H1 (cell line): ENCODE measurements around the gene TCIRG1. TPM values are rescaled to one million over a fixed set of nuclear protein-coding genes. Genes with fewer than 3 reads are reported as not detected.

Experiments
- CTCF ChIA-PET: fragments of 300-600 bp; sonication (Branson Sonifier 250); formaldehyde crosslinking; loops from one replicate; lab custom pipeline; 2021; ENCODE audit not compliant: partially characterized antibody; lab: Charles Lee
- POLR2A ChIA-PET: fragments of 300-600 bp; sonication (Branson Sonifier 250); formaldehyde crosslinking; loops from one replicate; lab custom pipeline; 2021; ENCODE audit warnings: inconsistent platforms; ENCODE audit not compliant: partially characterized antibody; lab: Charles Lee
- DNase-seq, 2 experiments: peaks; one replicate each; pipeline versions ENCODE4 v3.0.0 to v3.0.0-alpha.2; 2010 to 2022; ENCODE audit warnings: low spot score in 2 of 2, low read depth in 1 of 2, mixed read lengths in 1 of 2
- FAIRE-seq: peaks from 2 replicates; lab custom pipeline; 2011; peaks lifted over from hg19 to GRCh38; lab: Jason Lieb, UNC
- H2AFZ ChIP-seq: 2 replicates; pipeline ENCODE4 v1.8.1; 2012; ENCODE audit warnings: low read length, inconsistent platforms
- H2AK5ac ChIP-seq: 2 replicates; pipeline ENCODE4 v1.6.1; 2013; ENCODE audit warnings: low read depth, low read length
- H2BK120ac ChIP-seq: replicated peaks from 2 replicates; pipeline ENCODE3; 2013; ENCODE audit warnings: low read depth, low read length, inconsistent platforms
- H2BK12ac ChIP-seq: 2 replicates; pipeline ENCODE4 v1.6.1; 2013; ENCODE audit warnings: low read depth, low read length
- H2BK15ac ChIP-seq: 2 replicates; pipeline ENCODE4 v1.6.1; 2013; ENCODE audit warnings: low read length
- H2BK20ac ChIP-seq: 2 replicates; pipeline ENCODE4 v1.6.1; 2013; ENCODE audit warnings: low read length
- H2BK5ac ChIP-seq: 2 replicates; pipeline ENCODE4 v1.6.1; 2013; ENCODE audit warnings: low read depth, low read length
- H3K14ac ChIP-seq: 2 replicates; pipeline ENCODE4 v1.6.1; 2013; ENCODE audit warnings: inconsistent platforms; ENCODE audit not compliant: insufficient read length
- H3K18ac ChIP-seq: 2 replicates; pipeline ENCODE4 v1.6.1; 2013; ENCODE audit warnings: low read length; ENCODE audit errors: extremely low read depth
- H3K23ac ChIP-seq: 2 replicates; pipeline ENCODE4 v1.6.1; 2013; ENCODE audit warnings: inconsistent platforms; ENCODE audit not compliant: insufficient read length
- H3K23me2 ChIP-seq: 2 replicates; pipeline ENCODE4 v1.6.1; 2013; ENCODE audit warnings: low read depth, low read length
- H3K27ac ChIP-seq: 2 replicates; pipeline ENCODE4 v1.6.1; 2011; ENCODE audit warnings: low read depth, low read length, inconsistent platforms
- H3K27me3 ChIP-seq, 4 experiments: replicated peaks in 1 of 4; 1 replicate in 1 of 4; 2 replicates in 3 of 4; pipeline versions ENCODE4 v1.6.1 to v1.8.1; 2011 to 2013; ENCODE audit warnings: low read length in 3 of 4, mild to moderate bottlenecking in 3 of 4, inconsistent platforms in 2 of 4, mixed read lengths in 2 of 4, moderate library complexity in 1 of 4; ENCODE audit not compliant: control insufficient read depth in 3 of 4, insufficient read depth in 3 of 4; ENCODE audit errors: extremely low read depth in 1 of 4
- H3K36me3 ChIP-seq, 4 experiments: 2 replicates each; pipeline versions ENCODE4 v1.6.1 to v1.8.1; 2011 to 2013; ENCODE audit warnings: mild to moderate bottlenecking in 4 of 4, low read length in 3 of 4, moderate library complexity in 2 of 4, control low read depth in 1 of 4, inconsistent platforms in 1 of 4; ENCODE audit not compliant: insufficient read depth in 4 of 4, control insufficient read depth in 2 of 4
- H3K4ac ChIP-seq: replicated peaks from 2 replicates; pipeline ENCODE3; 2013; ENCODE audit warnings: low read length, low read depth, mixed read lengths, inconsistent platforms; ENCODE audit not compliant: insufficient read length
- H3K4me1 ChIP-seq, 4 experiments: replicated peaks in 1 of 4; 1 replicate in 1 of 4; 2 replicates in 3 of 4; pipeline versions ENCODE4 v1.6.1 to v1.8.1; 2011 to 2013; ENCODE audit warnings: low read length in 3 of 4, inconsistent platforms in 2 of 4, mixed read lengths in 1 of 4; ENCODE audit not compliant: insufficient read depth in 4 of 4, control insufficient read depth in 3 of 4
- H3K4me2 ChIP-seq, 2 experiments: 2 replicates each; pipeline versions ENCODE4 v1.6.1 to v1.8.1; 2011 to 2013; ENCODE audit warnings: low read depth in 2 of 2, low read length in 2 of 2, control low read depth in 1 of 2, inconsistent platforms in 1 of 2, mild to moderate bottlenecking in 1 of 2; ENCODE audit not compliant: insufficient read depth in 1 of 2
- H3K4me3 ChIP-seq, 4 experiments: fragments of 200-600, 300-600 bp in 1 of 4; sonication (generic), shearing (Covaris generic), sonication (Bioruptor Twin) in 1 of 4; 2 replicates each; pipeline versions ENCODE4 v1.5.1 to v1.8.1; 2011 to 2016; ENCODE audit warnings: low read length in 4 of 4, low read depth in 3 of 4, control low read depth in 2 of 4, inconsistent platforms in 2 of 4, mild to moderate bottlenecking in 2 of 4, mixed read lengths in 1 of 4, moderate library complexity in 1 of 4; ENCODE audit not compliant: insufficient read depth in 2 of 4; ENCODE audit errors: extremely low read depth in 1 of 4
- H3K56ac ChIP-seq: replicated peaks from 2 replicates; pipeline ENCODE3; 2013; ENCODE audit warnings: low read depth, mild to moderate bottlenecking, mixed read lengths, low read length, inconsistent platforms; ENCODE audit not compliant: insufficient read length
- H3K79me1 ChIP-seq: 2 replicates; pipeline ENCODE4 v1.6.1; 2013; ENCODE audit warnings: low read depth, low read length, control low read depth
- H3K79me2 ChIP-seq, 2 experiments: 2 replicates each; pipeline versions ENCODE4 v1.6.1 to v1.8.1; 2012 to 2013; ENCODE audit warnings: low read length in 2 of 2, mild to moderate bottlenecking in 2 of 2, inconsistent platforms in 1 of 2; ENCODE audit not compliant: insufficient read depth in 2 of 2, control insufficient read depth in 1 of 2
- H3K9ac ChIP-seq, 4 experiments: replicated peaks in 1 of 4; 1 replicate in 1 of 4; 2 replicates in 3 of 4; pipeline versions ENCODE4 v1.6.1 to v1.8.1; 2011 to 2013; ENCODE audit warnings: low read depth in 3 of 4, low read length in 3 of 4, control low read depth in 2 of 4, mild to moderate bottlenecking in 2 of 4, moderate library complexity in 2 of 4, inconsistent platforms in 1 of 4; ENCODE audit errors: extremely low read depth in 1 of 4
- H3K9me3 ChIP-seq, 2 experiments: 2 replicates each; pipeline versions ENCODE4 v1.6.1 to v1.8.1; 2012 to 2013; ENCODE audit warnings: mild to moderate bottlenecking in 2 of 2, moderate library complexity in 2 of 2, control low read depth in 1 of 2, inconsistent platforms in 1 of 2, low read depth in 1 of 2, low read length in 1 of 2, mixed read lengths in 1 of 2; ENCODE audit not compliant: insufficient read depth in 2 of 2
- H4K20me1 ChIP-seq, 2 experiments: replicated peaks in 1 of 2; 2 replicates each; pipeline versions ENCODE3 to v1.8.1; 2011 to 2013; ENCODE audit warnings: inconsistent platforms in 2 of 2, low read length in 2 of 2, mild to moderate bottlenecking in 1 of 2; ENCODE audit not compliant: insufficient read depth in 2 of 2, control insufficient read depth in 1 of 2
- H4K5ac ChIP-seq: 2 replicates; pipeline ENCODE4 v1.6.1; 2013; ENCODE audit warnings: low read length, low read depth, mixed read lengths, inconsistent platforms; ENCODE audit not compliant: insufficient read length
- H4K8ac ChIP-seq: 2 replicates; pipeline ENCODE4 v1.8.0; 2013; ENCODE audit warnings: mild to moderate bottlenecking, moderate library complexity, low read length, inconsistent platforms; ENCODE audit not compliant: insufficient read depth; ENCODE audit errors: extremely low read depth
- H4K91ac ChIP-seq: replicated peaks from 2 replicates; pipeline ENCODE3; 2013; ENCODE audit warnings: low read length, mixed read lengths, inconsistent platforms; ENCODE audit not compliant: insufficient read length
- EP300 ChIP-seq, 2 experiments: IDR thresholded peaks; 1 replicate in 1 of 2; 2 replicates in 1 of 2; pipeline ENCODE4 v1.6.1; 2011 to 2012; ENCODE audit warnings: low read depth in 2 of 2, low read length in 2 of 2, mild to moderate bottlenecking in 2 of 2, borderline replicate concordance in 1 of 2, inconsistent platforms in 1 of 2, moderate library complexity in 1 of 2
- HDAC6 ChIP-seq: IDR thresholded peaks from one replicate; pipeline ENCODE4 v1.7.1; 2012; ENCODE audit warnings: low read depth, mild to moderate bottlenecking, inconsistent platforms, low read length, moderate library complexity
- KDM4A ChIP-seq: IDR thresholded peaks from one replicate; pipeline ENCODE4 v1.7.1; 2012; ENCODE audit warnings: low read depth, mild to moderate bottlenecking, moderate library complexity, low read length, inconsistent platforms; ENCODE audit not compliant: severe bottlenecking
- RNF2 ChIP-seq: fragments of 200-900, 300-1000 bp; sonication (generic); IDR thresholded peaks from 2 replicates; pipeline ENCODE4 v1.7.1; 2016; ENCODE audit warnings: borderline replicate concordance, low read depth, mild to moderate bottlenecking, antibody characterized with exemption, low read length; ENCODE audit not compliant: poor library complexity, severe bottlenecking; ENCODE audit errors: missing control alignments
- SIRT6 ChIP-seq: IDR thresholded peaks from one replicate; pipeline ENCODE4 v1.7.1; 2012; ENCODE audit warnings: low read length, inconsistent platforms
- SP2 ChIP-seq: IDR thresholded peaks from 2 replicates; pipeline ENCODE4 v1.6.1; 2012; ENCODE audit warnings: mild to moderate bottlenecking, low read length, inconsistent platforms
- WGBS, 2 experiments: shearing (Covaris generic) in 1 of 2; methylation state at CpG; one replicate each; pipeline versions ENCODE4 v1.1.6 to v1.1.7; 2013 to 2015; ENCODE audit warnings: low lambda C conversion rate in 2 of 2, mixed read lengths in 2 of 2, inconsistent platforms in 1 of 2, low coverage in 1 of 2, missing lambda C conversion rate in 1 of 2; ENCODE audit not compliant: insufficient replicate concordance in 2 of 2, insufficient coverage in 1 of 2, insufficient read length in 1 of 2; ENCODE audit errors: extremely low coverage in 1 of 2, missing lambda C conversion rate in 1 of 2; 5-methylcytosine and 5-hydroxymethylcytosine counted together
- polyA plus RNA-seq, 7 experiments: library from polyadenylated mRNA; depleted of rRNA in 3 of 7; stranded (reverse) in 5 of 7; unstranded in 2 of 7; fragments of >200 nt in 5 of 7; fragments of 200-250 nt in 2 of 7; gene quantifications; 1 replicate in 5 of 7; 2 replicates in 1 of 7; 4 replicates in 1 of 7; pipeline versions ENCODE4 v1.2.1 to v1.2.3, GENCODE V29; 2011 to 2013; ENCODE audit warnings: missing spikeins in 2 of 7, mixed read lengths in 2 of 7
- total RNA-seq: library from RNA; stranded (reverse); fragmentation: NEBNext Ultra II Directional; extraction: Animal tissue kit (Norgen Biotek cat#: 25700); gene quantifications from 2 replicates; pipeline ENCODE4 v1.2.1, GENCODE V29; 2021

TCIRG1 gene
- total and polyA plus RNA-seq, 2 of the 8 experiments (the other 6 are each of a cell fraction or from before 2014, with no cell fraction given) = 25.3 to 39.6 TPM

- no peak overlapping the region for H3K4me2 ChIP-seq
- peaks cover 0 to 2% (median 0%) of the 10 kb centered on the region in 4 experiments; a peak in 1 of 7 replicates for H3K4me1 ChIP-seq
- no peak for DNase-seq
- no peak overlapping the region for H2AFZ ChIP-seq
- no peak overlapping the region for H2BK15ac ChIP-seq
- H4K20me1 ChIP-seq = peaks cover 7 to 12% of the 10 kb centered on the region in 2 experiments
- no peak overlapping the region for H3K4me3 ChIP-seq
- TF ChIP-seq EP300 (IDR thresholded peaks at IDR 0.05; ENCODE audit: borderline replicate concordance in 1 of 2, low read depth in 2 of 2, low read length in 2 of 2) (no peak), KDM4A (no peak), SIRT6 (no peak), RNF2 (no peak), HDAC6 (no peak), SP2 (no peak)
- TF ChIP-seq, all 59 proteins: peak for 0
- Histone ChIP-seq H2BK20ac (no peak overlapping the region), H3K27me3 (no peaks in the 10 kb centered on the region), H2BK120ac (no peak overlapping the region), H3K14ac (no peak overlapping the region), H3K23ac (no peak overlapping the region), H3K79me1 (peaks cover 4% of the 10 kb centered on the region), H2AK5ac (no peak overlapping the region), H4K91ac (no peak overlapping the region), H3K79me2 (peaks cover 6 to 82% of the 10 kb centered on the region in 2 experiments; a peak in 3 of 4 replicates), H3K4ac (no peak overlapping the region), H3K36me3 (peaks cover 0 to 12% (median 4%) of the 10 kb centered on the region in 4 experiments; a peak in 4 of 8 replicates), H4K5ac (no peak overlapping the region), H3K27ac (peak overlapping the region; percentile 5; the same call in 1 of the 2 replicates), H3K56ac (no peak overlapping the region), H3K9ac (no peak overlapping the region), H3K18ac (no peak overlapping the region), H4K8ac (no peak overlapping the region), H2BK5ac (no peak overlapping the region), H2BK12ac (no peak overlapping the region), H3K9me3 (no peaks in the 10 kb centered on the region), H3K23me2 (no peaks in the 10 kb centered on the region)
- FAIRE-seq = no peak
- WGBS, 2 experiments = 96% methylated on average over 8 of the region's 8 CpGs; no CpG with 5 or more reads in 1 of the 2 experiments
- ChIA-PET CTCF (interaction anchor here (3.6 kb wide), 1 partner anchor 9 kb away, joined by 9 read pairs; no protein-coding TSS in a partner anchor), POLR2A (interaction anchor here (1.0 to 1.6 kb wide), 2 partner anchors 20 to 66 kb away, joined by 3 to 4 read pairs; no protein-coding TSS in a partner anchor)
Observed at GRCh38 chr11:68096962-68097361, 58.1 kb downstream of the TCIRG1 start.
